Measurements from ENCODE around the gene FHOD3.
"Not testable (repeated sequence)": the region's sequence is repeated elsewhere in the genome, so short reads cannot be mapped to it uniquely, and the experiment has no call there.

The FHOD3 gene

GRCh38 chr18:36719630-36720029, 422.1 kb downstream of the FHOD3 start:
- no peak for DNase-seq (ENCODE audit: extremely low read depth, low read depth)
- TF ChIP-seq CTCF (IDR thresholded peaks at IDR 0.05; ENCODE audit: low read depth, low read length): no peak

- DNase-seq (ENCODE audit: extremely low read depth, low read depth): not testable (repeated sequence)
These were observed 423.8 kb downstream of the FHOD3 start for GRCh38 chr18:36721351-36721750.

DNA sequence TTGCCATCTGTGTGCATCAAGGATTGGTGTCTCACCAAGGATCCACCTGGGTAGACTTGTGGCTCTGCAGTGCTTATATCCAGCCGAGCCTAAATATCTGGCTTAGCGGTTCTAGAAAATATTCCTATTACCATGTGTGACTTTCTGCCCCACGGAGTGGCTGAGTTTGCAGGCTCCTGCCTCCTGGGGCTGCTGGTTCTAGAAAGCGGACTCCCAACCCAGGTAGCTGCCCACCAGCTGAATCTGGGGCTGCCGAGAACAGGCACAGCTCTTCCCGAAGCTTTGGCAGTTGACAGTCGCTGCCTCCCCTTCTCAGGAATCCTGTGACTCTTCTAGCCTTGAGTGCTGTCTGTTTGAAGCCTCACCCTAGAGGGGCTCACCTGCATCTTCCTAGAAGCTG, 426.7 kb downstream of the FHOD3 start:
- DNase-seq (ENCODE audit: extremely low read depth, low read depth): no peak
- no peak for TF ChIP-seq CTCF (IDR thresholded peaks at IDR 0.05; ENCODE audit: low read depth, low read length)

GRCh38 chr18:36724591-36725001, 427.1 kb downstream of the FHOD3 start:
- no peak; the same call in 1 of the 2 replicates for TF ChIP-seq CTCF (IDR thresholded peaks at IDR 0.05; ENCODE audit: low read depth, low read length)
- DNase-seq (ENCODE audit: extremely low read depth, low read depth): peak; percentile 11

DNA sequence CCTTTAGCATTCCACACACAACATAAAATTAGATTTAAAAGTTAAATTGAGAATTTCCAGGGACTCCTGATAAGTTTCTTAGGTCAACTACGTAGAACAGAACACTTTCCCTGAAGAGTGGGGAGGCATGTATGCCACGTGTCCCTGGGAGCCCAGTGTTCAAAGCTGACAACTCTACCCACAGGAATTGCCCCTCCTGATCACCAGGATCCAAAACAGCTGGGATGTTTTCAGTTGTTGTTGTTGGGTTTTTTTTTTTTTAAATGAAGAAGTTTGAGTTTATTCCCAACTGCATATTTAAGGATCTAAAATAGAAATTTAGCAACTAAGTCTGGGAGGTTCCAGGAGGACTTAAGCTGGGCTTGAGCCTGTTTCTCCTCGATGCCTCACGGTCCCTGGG, 430.8 kb downstream of the FHOD3 start:
- no peak for TF ChIP-seq CTCF (IDR thresholded peaks at IDR 0.05; ENCODE audit: low read depth, low read length)
- no peak for DNase-seq (ENCODE audit: extremely low read depth, low read depth)

GRCh38 chr18:36729197-36729596, 431.7 kb downstream of the FHOD3 start:
- no peak for TF ChIP-seq CTCF (IDR thresholded peaks at IDR 0.05; ENCODE audit: low read depth, low read length)
- DNase-seq (ENCODE audit: extremely low read depth, low read depth): no peak

DNA sequence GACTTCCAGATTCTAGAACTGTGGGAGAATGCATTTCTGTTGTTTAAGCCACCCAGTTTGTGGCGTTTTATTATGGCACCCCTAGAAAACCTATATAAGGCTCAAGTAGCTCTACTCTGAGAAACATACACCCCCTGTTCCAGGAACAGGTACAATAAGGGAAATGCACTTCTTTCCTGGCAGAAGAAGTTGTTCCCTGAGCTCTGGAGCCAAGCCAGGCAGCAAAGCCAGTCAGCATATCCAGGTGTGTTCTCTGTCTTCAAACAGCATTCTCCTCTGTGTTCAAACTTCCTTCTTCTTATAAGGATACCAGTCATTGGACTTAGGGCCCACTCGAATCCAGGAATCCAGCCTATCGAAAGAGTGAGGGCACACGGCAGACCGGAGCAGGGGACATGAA, 434.8 kb downstream of the FHOD3 start:
- no peak for DNase-seq (ENCODE audit: extremely low read depth, low read depth)
- no peak for TF ChIP-seq CTCF (IDR thresholded peaks at IDR 0.05; ENCODE audit: low read depth, low read length)

DNA sequence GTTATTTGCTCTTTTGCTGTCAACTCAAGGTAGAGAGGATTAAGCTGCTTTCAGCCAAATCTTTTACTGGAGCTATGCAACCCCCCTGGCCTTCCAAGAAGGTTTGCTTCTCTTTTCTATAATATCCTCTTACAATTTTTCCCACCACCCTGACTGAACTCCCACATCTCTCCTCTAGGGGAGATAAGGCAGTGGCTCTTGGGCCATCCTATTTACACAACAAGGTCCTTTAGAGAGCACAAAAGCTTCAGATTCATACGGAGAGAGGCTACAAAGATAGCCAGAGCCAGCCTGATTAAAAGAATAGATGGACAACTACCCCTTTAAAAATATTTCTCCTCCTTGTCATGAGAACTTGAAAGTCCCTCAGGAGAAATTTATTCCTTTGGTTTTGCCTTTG, 435.6 kb downstream of the FHOD3 start:
- TF ChIP-seq CTCF (IDR thresholded peaks at IDR 0.05; ENCODE audit: low read depth, low read length): no peak
- DNase-seq (ENCODE audit: extremely low read depth, low read depth): no peak

Measured in AG09319 (cell line).